Astrocyte of the spinal cord (primary cell): ENCODE data around the gene SH3RF3.

ENCODE experiments used
- DNase-seq: peaks from one replicate; pipeline ENCODE4 v3.0.0; 2011; ENCODE audit warnings: low read depth, low spot score
- H3K4me3 ChIP-seq: 2 replicates; pipeline ENCODE4 v1.5.1; 2011; ENCODE audit warnings: low read depth, mild to moderate bottlenecking, low read length, moderate library complexity
- in situ Hi-C: cut with HindIII; loops from 2 replicates; pipeline ENCODE4 v1.10.0; 2017; ENCODE audit warnings: low sequenced_read_pairs
- TF ChIP-seq, protein P1 (sequence below): IDR thresholded peaks from 2 replicates; pipeline ENCODE4 v1.5.1; 2012; ENCODE audit warnings: low read depth, mild to moderate bottlenecking, low read length, inconsistent platforms

The SH3RF3 gene

DNA sequence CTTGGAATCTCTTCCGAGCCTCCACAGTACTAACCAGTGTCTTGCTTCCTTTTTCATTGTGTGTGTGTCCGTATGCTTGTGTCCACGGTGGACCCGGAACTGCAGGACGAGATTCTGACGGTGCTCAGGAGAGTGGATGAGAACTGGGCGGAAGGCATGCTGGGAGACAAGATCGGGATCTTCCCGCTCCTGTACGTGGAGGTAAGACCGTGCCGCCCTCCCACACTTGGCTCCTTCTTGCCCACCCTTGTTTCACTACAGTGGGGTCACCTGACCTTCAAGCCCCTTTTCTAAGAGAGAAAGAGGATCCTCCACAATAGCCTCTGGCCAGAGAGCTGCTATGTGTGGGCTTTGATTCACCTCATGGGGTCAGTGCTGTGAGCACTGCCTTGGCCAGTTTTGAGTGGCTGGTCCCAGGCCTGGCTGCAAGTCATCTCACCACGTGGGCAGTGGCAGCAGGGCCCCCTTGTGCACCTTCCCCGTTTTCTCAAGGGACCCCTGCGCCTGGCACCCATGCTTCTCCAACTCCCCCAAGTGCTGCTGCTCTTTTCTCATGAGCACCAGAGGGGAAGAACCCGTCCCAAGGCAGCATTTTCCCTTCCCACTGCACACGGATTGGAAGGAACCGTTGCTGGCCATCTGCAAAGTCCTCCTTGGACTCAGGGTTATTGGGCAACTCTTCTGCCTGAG lies 242.6 kb downstream of the SH3RF3 start:
- in situ Hi-C loops: no loop called here
- TF ChIP-seq, protein P1, sequence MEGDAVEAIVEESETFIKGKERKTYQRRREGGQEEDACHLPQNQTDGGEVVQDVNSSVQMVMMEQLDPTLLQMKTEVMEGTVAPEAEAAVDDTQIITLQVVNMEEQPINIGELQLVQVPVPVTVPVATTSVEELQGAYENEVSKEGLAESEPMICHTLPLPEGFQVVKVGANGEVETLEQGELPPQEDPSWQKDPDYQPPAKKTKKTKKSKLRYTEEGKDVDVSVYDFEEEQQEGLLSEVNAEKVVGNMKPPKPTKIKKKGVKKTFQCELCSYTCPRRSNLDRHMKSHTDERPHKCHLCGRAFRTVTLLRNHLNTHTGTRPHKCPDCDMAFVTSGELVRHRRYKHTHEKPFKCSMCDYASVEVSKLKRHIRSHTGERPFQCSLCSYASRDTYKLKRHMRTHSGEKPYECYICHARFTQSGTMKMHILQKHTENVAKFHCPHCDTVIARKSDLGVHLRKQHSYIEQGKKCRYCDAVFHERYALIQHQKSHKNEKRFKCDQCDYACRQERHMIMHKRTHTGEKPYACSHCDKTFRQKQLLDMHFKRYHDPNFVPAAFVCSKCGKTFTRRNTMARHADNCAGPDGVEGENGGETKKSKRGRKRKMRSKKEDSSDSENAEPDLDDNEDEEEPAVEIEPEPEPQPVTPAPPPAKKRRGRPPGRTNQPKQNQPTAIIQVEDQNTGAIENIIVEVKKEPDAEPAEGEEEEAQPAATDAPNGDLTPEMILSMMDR: no peak
- H3K4me3 ChIP-seq: no peak overlapping the region
- no peak for DNase-seq

DNA sequence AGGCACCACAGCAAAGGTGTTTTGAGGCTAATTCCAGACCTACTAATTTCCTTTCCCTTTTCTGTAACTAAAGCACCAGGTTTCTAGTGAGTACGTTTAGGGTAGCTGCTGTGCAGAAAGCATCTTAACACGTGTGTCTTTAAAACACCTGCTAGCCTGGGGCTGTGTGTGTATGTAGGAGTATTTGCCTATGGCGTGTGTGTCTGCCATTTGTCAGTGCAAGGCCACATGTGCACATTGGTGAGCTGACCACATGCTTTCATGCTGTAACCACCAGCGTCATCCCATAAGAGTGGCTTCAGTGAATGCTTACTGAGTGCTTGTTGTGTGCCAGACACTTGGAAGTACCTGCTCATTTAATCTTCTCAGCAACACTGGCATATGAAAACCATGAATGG lies 243.2 kb downstream of the SH3RF3 start:
- DNase-seq: no peak
- TF ChIP-seq, protein P1: no peak
- in situ Hi-C loops: no loop called here

DNA sequence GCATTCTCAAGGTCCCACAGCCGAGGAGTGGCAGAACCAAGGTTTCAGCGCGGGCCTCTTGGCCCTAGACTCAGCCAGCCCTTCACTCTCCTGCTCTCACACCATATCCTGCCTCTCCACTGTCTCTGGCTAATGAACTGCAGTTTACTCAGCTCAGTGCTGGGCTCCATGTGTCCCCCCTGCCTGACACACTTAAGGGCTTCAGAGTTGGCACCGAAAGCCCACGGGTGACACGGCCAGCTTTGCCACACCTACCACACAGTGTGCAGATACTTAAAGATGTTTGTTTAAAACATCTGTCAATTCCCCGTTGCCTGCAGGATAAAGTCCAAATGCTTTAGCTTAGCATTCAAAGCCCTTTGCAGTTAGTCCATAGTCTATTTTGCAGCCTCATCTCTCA lies 243.6 kb downstream of the SH3RF3 start:
- TF ChIP-seq, protein P1: no peak
- H3K4me3 ChIP-seq: no peak overlapping the region
- in situ Hi-C loops: no loop called here
- no peak for DNase-seq

More for the DNA sequence above, 243.2 kb downstream of the SH3RF3 start:
- H3K4me3 ChIP-seq: no peak overlapping the region

DNA sequence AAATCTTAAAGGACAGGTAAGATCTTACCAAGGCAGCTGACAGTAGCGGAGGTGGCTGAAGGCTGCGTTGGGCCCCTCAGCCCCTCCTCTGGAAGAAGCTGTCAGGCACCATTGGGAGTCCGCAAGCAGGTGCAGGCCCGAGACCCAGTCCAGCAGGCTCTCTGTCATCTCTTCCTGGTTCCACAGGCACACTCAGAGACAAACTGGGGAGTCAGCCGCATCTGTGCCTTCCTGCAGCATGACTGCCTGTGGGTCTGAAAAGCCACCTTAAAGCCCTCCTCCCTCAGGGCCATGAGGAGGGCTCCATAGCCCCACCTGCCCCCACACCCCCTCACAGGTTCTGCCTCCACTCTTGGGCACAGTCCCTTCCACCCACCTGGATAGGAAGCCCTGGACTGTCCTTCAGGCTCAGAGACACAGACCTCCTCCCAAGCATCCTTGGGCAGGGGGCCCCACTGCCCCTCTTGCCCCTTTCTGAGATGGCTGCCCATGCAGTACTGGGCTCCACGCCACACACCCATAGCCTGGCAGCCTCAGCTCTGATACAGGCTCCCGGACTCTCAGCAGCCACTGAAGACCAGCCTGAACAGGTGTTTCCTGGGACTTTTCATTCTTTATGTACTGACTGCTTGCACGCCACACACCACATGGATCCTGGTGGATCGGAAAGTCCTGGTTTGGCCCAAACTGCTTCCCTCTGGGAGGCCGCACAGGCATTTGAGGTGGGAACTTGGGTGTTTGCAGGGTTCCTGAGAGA lies 245.0 kb downstream of the SH3RF3 start:
- TF ChIP-seq, protein P1: no peak
- DNase-seq: no peak
- in situ Hi-C loops: no loop called here
- H3K4me3 ChIP-seq: no peak overlapping the region

DNA sequence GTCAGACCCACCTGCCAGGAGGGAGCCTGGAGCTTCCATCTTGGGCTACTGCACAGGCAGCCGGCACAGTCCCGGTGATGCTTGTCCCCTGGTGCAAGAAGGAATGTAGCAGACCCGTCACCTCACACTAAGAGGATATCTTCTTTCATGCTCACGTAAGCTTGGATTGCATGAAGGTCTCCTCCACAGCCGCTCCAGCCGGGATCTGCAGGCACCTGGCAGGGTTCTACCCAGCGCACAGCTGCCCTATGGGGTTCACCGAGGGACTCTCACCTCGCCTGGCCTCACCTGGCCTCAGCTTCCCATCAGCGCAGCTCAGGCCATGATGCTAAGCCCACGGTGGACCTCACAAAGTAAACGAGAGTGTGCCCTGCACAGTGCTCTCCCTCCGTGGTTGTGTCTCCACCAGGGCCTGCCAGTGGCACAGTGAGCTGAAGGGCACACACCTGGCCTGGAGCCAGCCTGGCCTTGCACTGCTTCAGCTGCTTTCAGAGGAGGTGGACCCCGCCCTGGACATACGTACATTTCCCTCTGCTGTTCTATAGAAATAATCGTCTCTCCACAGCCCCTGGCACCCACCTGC lies 245.6 kb downstream of the SH3RF3 start:
- H3K4me3 ChIP-seq: no peak overlapping the region
- TF ChIP-seq, protein P1: no peak

DNA sequence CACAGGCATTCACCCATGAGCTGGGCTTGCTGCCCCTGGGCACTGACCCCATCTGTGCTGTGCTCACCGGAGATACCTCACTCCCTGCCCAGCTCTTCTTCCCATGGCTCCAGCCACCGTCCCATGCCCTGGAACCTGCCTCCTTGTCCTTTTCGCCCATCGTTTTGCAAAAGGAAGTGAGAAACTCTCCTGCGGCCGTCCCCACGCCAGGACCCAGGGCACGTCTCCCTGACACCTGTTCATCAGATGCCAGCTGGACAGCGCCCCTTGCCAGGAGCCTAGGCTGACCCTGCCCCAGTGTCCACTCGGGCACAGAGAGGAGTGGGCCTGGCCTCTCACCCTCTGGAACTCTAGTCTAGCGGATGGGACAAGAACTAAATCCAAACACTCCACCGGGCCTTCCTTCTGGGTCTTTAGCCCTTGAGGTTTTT lies 246.1 kb downstream of the SH3RF3 start:
- no peak overlapping the region for H3K4me3 ChIP-seq
- TF ChIP-seq, protein P1: no peak
- DNase-seq: no peak
- in situ Hi-C loops: no loop called here

More for the DNA sequence above, 245.6 kb downstream of the SH3RF3 start:
- in situ Hi-C loops: no loop called here
- DNase-seq: no peak
